Measurements from ENCODE around the gene LIMS2.

LIMS2 gene

DNA sequence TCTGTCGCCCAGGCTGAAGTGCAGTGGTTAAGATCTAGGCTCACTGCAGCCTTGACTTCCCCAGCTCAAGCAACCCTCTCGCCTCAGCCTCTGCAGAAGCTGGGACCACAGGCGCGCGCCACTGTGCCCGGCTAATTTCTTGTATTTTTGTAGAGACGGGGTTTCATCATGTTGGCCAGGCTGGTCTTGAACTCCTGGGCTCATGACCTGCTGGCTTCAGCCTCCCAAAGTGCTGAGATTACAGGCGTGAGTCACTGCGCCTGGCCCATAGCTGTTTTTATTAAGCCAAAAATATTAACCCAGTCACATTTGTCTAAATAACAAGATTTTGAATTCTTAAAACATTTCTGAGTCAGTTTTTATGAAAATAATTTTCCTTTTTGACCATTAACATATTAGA, 19.7 kb upstream of the LIMS2 start (continued):
- TF ChIP-seq KLF10 (tag by site-specific recombination; IDR thresholded peaks at IDR 0.05) (no peak), ZNF707 (tag by site-specific recombination; IDR thresholded peaks at IDR 0.05) (no peak)

DNA sequence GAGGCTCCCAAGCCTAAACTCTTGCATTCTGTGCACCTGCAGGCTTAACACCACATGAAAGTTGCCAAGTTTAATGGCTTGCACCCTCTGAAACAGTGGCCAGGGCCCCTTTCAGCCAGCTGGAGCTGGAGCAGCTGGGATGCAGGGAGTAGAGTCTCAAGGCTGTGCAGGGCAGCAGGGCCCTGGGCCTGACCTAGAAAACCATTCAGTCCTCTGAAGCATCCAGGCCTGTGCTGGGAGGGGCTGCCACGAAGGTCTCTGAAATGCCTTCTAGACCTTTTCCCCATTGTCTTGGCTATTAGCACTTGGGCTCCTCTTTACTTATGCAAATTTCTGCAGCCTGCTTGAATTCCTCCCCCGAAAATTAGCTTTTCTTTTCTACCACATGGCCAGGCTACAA, 15.4 kb upstream of the LIMS2 start:
- TF ChIP-seq ZNF423 (tag by site-specific recombination; IDR thresholded peaks at IDR 0.05) (no peak), ZNF585B (tag by site-specific recombination; IDR thresholded peaks at IDR 0.05) (peak; percentile 94), SETDB1 (IDR thresholded peaks at IDR 0.05; ENCODE audit: insufficient read length, low read length) (peak; percentile 80), ZNF138 (tag by site-specific recombination; IDR thresholded peaks at IDR 0.05; ENCODE audit: borderline replicate concordance) (no peak), BCL11A (tag by site-specific recombination; IDR thresholded peaks at IDR 0.05; ENCODE audit: low read depth) (no peak)
- no peaks in the 10 kb centered on the region for H3K36me3 ChIP-seq (ENCODE audit: control insufficient read depth in 2 of 2, insufficient read depth in 1 of 2, low read length in 2 of 2)
- POLR2A ChIA-PET, result no interaction called here
- CTCF ChIA-PET, result no interaction called here
- no peaks in the 10 kb centered on the region for H3K9me3 ChIP-seq (ENCODE audit: control insufficient read depth, insufficient read depth, low read depth, low read length)
- no peak overlapping the region for H3K4me3 ChIP-seq (ENCODE audit: low read depth, low read length)
- no peaks in the 10 kb centered on the region for H3K4me1 ChIP-seq (ENCODE audit: control insufficient read depth, insufficient read depth, low read length)
- H3K27ac ChIP-seq (ENCODE audit: extremely low read depth, low read depth, low read length), result no peak overlapping the region

DNA sequence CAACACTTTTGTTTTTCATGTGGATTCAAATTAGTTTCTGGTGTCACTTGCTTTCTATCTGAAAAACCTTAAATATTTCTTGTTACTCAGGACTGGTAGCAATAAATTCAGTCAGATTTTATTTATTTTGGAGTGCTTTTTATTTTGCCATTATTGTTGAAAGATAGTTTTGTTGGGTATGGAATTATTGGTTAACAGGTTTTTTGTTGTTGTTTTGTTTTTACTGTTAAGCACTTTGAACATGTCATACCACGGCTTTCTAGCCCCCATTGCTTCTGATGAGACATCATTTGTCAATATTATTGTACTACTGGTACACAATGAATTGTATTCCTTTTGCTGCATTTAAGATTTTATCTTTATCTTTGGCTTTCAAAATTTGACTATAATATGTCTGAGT, 13.1 kb upstream of the LIMS2 start:
- ChIA-PET POLR2A (no interaction called here), CTCF (no interaction called here)
- no peak overlapping the region for H3K4me3 ChIP-seq (ENCODE audit: low read depth, low read length)
- H3K27ac ChIP-seq (ENCODE audit: extremely low read depth, low read depth, low read length), result no peak overlapping the region
- H3K36me3 ChIP-seq (ENCODE audit: control insufficient read depth in 2 of 2, insufficient read depth in 1 of 2, low read length in 2 of 2), result no peaks in the 10 kb centered on the region
- no peaks in the 10 kb centered on the region for H3K9me3 ChIP-seq (ENCODE audit: control insufficient read depth, insufficient read depth, low read depth, low read length)
- H3K4me1 ChIP-seq (ENCODE audit: control insufficient read depth, insufficient read depth, low read length), result no peaks in the 10 kb centered on the region
- TF ChIP-seq HOXA7 (CRISPR knock-in tag; IDR thresholded peaks at IDR 0.05; ENCODE audit: borderline replicate concordance), result no peak

DNA sequence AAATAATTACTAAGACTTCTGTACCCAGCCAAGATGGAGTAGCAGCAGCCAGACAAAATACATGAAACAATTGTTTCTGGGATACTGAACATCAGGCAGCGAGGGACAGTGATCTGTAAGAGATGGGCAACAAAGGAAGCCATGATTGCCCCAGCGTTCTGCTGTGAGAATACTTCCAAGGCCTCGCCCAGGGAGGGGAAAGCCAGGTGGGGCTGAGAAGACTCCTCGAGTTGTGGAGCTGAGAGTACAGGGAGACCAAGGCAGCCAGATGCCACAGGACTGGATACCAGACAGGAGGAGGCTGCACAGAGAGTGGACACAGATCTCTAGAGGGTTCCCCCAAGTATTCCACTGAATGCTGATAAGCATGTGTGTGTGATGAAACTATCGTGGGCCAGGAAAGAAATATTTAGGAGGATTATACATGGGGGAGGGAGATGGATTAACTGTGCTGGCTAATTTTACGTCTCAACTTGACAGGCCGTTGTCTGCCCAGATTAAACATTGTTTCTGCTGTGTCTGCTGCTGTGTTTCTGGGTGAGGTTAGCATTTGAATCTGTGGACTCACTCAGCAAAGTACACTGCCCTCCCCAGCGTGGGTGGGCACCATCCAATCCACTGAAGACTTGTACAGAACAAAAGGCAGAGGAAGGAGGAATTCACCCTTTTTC, 10.2 kb upstream of the LIMS2 start:
- Histone ChIP-seq H3K36me3 (ENCODE audit: control insufficient read depth in 2 of 2, insufficient read depth in 1 of 2, low read length in 2 of 2) (no peaks in the 10 kb centered on the region), H3K4me3 (ENCODE audit: low read depth, low read length) (no peak overlapping the region), H3K27ac (ENCODE audit: extremely low read depth, low read depth, low read length) (no peak overlapping the region), H3K9me3 (ENCODE audit: control insufficient read depth, insufficient read depth, low read depth, low read length) (no peaks in the 10 kb centered on the region), H3K4me1 (ENCODE audit: control insufficient read depth, insufficient read depth, low read length) (no peaks in the 10 kb centered on the region)
- ChIA-PET POLR2A (no interaction called here), CTCF (interaction anchor here (1.9 kb wide), 1 partner anchor 9 kb away, joined by 4 read pairs; no protein-coding TSS in a partner anchor)
- TF ChIP-seq ZFP37 (tag by site-specific recombination; IDR thresholded peaks at IDR 0.05), result no peak
- no peak for TF ChIP-seq ZNF660 (tag by site-specific recombination; IDR thresholded peaks at IDR 0.05)
- TF ChIP-seq GFI1B (tag by site-specific recombination; IDR thresholded peaks at IDR 0.05), result no peak
- TF ChIP-seq ZNF610 (tag by site-specific recombination; IDR thresholded peaks at IDR 0.05; ENCODE audit: borderline replicate concordance), result no peak

DNA sequence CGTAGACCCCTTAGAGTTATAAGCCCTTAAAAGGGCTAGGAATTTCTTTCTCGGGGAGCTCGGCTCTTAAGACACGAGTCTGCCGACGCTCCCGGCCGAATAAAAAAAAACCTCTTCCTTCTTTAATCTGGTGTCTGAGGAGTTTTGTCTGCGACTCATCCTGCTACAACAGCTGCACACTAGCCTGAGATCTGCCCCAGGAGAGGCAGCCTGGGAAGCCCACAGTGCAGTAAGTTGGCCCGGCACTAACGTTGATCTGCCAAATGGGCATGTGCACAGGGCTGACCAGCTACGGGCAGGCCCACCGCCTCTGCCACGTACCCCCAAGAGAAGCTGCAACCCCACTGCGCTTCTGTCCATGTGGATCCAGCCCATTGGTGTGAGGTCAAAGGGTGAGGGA, 8.4 kb upstream of the LIMS2 start:
- H3K4me3 ChIP-seq (ENCODE audit: low read depth, low read length), result no peak overlapping the region
- H3K9me3 ChIP-seq (ENCODE audit: control insufficient read depth, insufficient read depth, low read depth, low read length), result no peaks in the 10 kb centered on the region
- H3K27ac ChIP-seq (ENCODE audit: extremely low read depth, low read depth, low read length), result no peak overlapping the region
- ChIA-PET CTCF (interaction anchor here (0.6 to 1.2 kb wide), 4 partner anchors 45 to 633 kb away, joined by 3 to 4 read pairs (median 3); no protein-coding TSS in a partner anchor), POLR2A (interaction anchor here (0.8 kb wide), 1 partner anchor 19 kb away, joined by 3 read pairs; no protein-coding TSS in a partner anchor)
- TF ChIP-seq, protein P1, sequence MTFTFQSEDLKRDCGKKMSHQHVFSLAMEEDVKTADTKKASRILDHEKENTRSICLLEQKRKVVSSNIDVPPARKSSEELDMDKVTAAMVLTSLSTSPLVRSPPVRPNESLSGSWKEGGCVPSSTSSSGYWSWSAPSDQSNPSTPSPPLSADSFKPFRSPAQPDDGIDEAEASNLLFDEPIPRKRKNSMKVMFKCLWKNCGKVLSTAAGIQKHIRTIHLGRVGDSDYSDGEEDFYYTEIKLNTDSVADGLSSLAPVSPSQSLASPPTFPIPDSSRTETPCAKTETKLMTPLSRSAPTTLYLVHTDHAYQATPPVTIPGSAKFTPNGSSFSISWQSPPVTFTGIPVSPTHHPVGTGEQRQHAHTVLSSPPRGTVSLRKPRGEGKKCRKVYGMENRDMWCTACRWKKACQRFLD (tag by site-specific recombination; IDR thresholded peaks at IDR 0.05), result no peak
- no peak for TF ChIP-seq ZNF138 (tag by site-specific recombination; IDR thresholded peaks at IDR 0.05; ENCODE audit: borderline replicate concordance)
- TF ChIP-seq, protein P2, sequence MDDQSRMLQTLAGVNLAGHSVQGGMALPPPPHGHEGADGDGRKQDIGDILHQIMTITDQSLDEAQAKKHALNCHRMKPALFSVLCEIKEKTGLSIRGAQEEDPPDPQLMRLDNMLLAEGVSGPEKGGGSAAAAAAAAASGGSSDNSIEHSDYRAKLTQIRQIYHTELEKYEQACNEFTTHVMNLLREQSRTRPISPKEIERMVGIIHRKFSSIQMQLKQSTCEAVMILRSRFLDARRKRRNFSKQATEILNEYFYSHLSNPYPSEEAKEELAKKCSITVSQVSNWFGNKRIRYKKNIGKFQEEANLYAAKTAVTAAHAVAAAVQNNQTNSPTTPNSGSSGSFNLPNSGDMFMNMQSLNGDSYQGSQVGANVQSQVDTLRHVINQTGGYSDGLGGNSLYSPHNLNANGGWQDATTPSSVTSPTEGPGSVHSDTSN (CRISPR knock-in tag; IDR thresholded peaks at IDR 0.05), result no peak
- TF ChIP-seq ZNF324 (tag by site-specific recombination; IDR thresholded peaks at IDR 0.05), result no peak
- TF ChIP-seq, protein P3, sequence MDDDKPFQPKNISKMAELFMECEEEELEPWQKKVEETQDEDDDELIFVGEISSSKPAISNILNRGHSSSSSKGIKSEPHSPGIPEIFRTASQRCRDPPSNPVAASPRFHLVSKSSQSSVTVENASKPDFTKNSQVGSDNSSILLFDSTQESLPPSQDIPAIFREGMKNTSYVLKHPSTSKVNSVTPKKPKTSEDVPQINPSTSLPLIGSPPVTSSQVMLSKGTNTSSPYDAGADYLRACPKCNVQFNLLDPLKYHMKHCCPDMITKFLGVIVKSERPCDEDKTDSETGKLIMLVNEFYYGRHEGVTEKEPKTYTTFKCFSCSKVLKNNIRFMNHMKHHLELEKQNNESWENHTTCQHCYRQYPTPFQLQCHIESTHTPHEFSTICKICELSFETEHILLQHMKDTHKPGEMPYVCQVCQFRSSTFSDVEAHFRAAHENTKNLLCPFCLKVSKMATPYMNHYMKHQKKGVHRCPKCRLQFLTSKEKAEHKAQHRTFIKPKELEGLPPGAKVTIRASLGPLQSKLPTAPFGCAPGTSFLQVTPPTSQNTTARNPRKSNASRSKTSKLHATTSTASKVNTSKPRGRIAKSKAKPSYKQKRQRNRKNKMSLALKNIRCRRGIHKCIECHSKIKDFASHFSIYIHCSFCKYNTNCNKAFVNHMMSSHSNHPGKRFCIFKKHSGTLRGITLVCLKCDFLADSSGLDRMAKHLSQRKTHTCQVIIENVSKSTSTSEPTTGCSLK (tag by site-specific recombination; IDR thresholded peaks at IDR 0.05), result no peak
- H3K36me3 ChIP-seq (ENCODE audit: control insufficient read depth in 2 of 2, insufficient read depth in 1 of 2, low read length in 2 of 2), result no peaks in the 10 kb centered on the region
- no peaks in the 10 kb centered on the region for H3K4me1 ChIP-seq (ENCODE audit: control insufficient read depth, insufficient read depth, low read length)

All from HEK293 (cell line).